IgD-negative memory B cell (primary cell): ENCODE results near the gene LRRC8C. TPM values are rescaled to one million over a fixed set of nuclear protein-coding genes. Genes with fewer than 3 reads are reported as not detected.

Experiments
- polyA plus RNA-seq: library from polyadenylated mRNA; unstranded; fragments of 300-500 nt; fragmentation: Illumina TruSeq; gene quantifications from one replicate; pipeline ENCODE4 v1.2.3, GENCODE V29; 2021

LRRC8C gene
- polyA plus RNA-seq, 1 donor from 2014 or later, result 2.9 TPM

Other genes with a start within 250 kb of the LRRC8C start
- 12.6 TPM for gene LRRC8B, start 108.3 kb upstream of the LRRC8C start, polyA plus RNA-seq
- 31.7 TPM for gene LRRC8D, start 187.9 kb downstream of the LRRC8C start, polyA plus RNA-seq